Neural cell (in vitro differentiated cells): ENCODE measurements around the gene COLEC11. TPM values are rescaled to one million over a fixed set of nuclear protein-coding genes. Genes with fewer than 3 reads are reported as not detected.

Experiments
- H2AFZ ChIP-seq: fragments of 200-600, 300-800 bp; sonication (generic), shearing (Covaris generic); 2 replicates; pipeline ENCODE4 v1.6.0; 2014; ENCODE audit warnings: low read depth, mild to moderate bottlenecking, antibody characterized with exemption, low read length, moderate library complexity
- H3F3A ChIP-seq: fragments of 200-600 bp; shearing (Covaris generic); 2 replicates; pipeline ENCODE4 v1.6.1; 2016; ENCODE audit warnings: mild to moderate bottlenecking, moderate library complexity, mixed read lengths, antibody characterized with exemption, low read length; ENCODE audit not compliant: insufficient read depth, poor library complexity, severe bottlenecking
- H3K27ac ChIP-seq: fragments of 200-600, 300-800 bp; sonication (generic), shearing (Covaris generic); 2 replicates; pipeline ENCODE4 v1.5.1; 2014; ENCODE audit warnings: mild to moderate bottlenecking, low read length, moderate library complexity
- H3K27me3 ChIP-seq: fragments of 300-800, 200-600 bp; sonication (generic), shearing (Covaris generic); 2 replicates; pipeline ENCODE4 v1.6.0; 2014; ENCODE audit warnings: mild to moderate bottlenecking, low read depth, low read length, moderate library complexity; ENCODE audit not compliant: insufficient read depth
- H3K36me3 ChIP-seq: fragments of 300-800, 200-600 bp; sonication (generic), shearing (Covaris generic); 2 replicates; pipeline ENCODE4 v1.5.1; 2014; ENCODE audit warnings: mild to moderate bottlenecking, antibody characterized with exemption, low read length, moderate library complexity; ENCODE audit not compliant: insufficient read depth
- H3K4me2 ChIP-seq: fragments of 300-800, 200-600 bp; sonication (generic), shearing (Covaris generic); 2 replicates; pipeline ENCODE4 v1.6.0; 2014; ENCODE audit warnings: mild to moderate bottlenecking, low read length
- H3K4me3 ChIP-seq: fragments of 300-800, 200-600 bp; sonication (generic), shearing (Covaris generic); 2 replicates; pipeline ENCODE4 v1.5.1; 2014; ENCODE audit warnings: mild to moderate bottlenecking, low read length, moderate library complexity
- H3K79me2 ChIP-seq: fragments of 200-600 bp; shearing (Covaris generic); replicated peaks from 2 replicates; pipeline ENCODE4 v1.6.0; 2014; ENCODE audit warnings: mild to moderate bottlenecking, low read length, moderate library complexity; ENCODE audit not compliant: insufficient read depth
- H3K9ac ChIP-seq: fragments of 300-800, 200-600 bp; sonication (generic), shearing (Covaris generic); 2 replicates; pipeline ENCODE4 v1.6.1; 2016; ENCODE audit warnings: mild to moderate bottlenecking, low read length, mixed read lengths
- H3K9me2 ChIP-seq: fragments of 200-600 bp; shearing (Covaris generic); 2 replicates; pipeline ENCODE4 v1.6.1; 2016; ENCODE audit warnings: mild to moderate bottlenecking, low read length, mixed read lengths; ENCODE audit not compliant: insufficient read depth
- H3K9me3 ChIP-seq: fragments of 200-600, 300-800 bp; sonication (generic), shearing (Covaris generic); 2 replicates; pipeline ENCODE4 v1.6.1; 2016; ENCODE audit warnings: mild to moderate bottlenecking, mixed run types, low read length, moderate library complexity, mixed read lengths
- H4K20me1 ChIP-seq: fragments of 200-600 bp; shearing (Covaris generic); 2 replicates; pipeline ENCODE4 v1.6.1; 2016; ENCODE audit warnings: mild to moderate bottlenecking, mixed run types; ENCODE audit not compliant: insufficient read depth
- EP300 ChIP-seq: fragments of 450-650 bp; conservative IDR thresholded peaks from 2 replicates; pipeline ENCODE4 v1.6.1; 2014; ENCODE audit warnings: antibody characterized with exemption, mild to moderate bottlenecking, moderate library complexity; ENCODE audit not compliant: poor library complexity, severe bottlenecking
- EZH2 ChIP-seq: fragments of 200-600, 300-800 bp; shearing (Covaris generic), sonication (generic); IDR thresholded peaks from 2 replicates; pipeline ENCODE4 v1.6.1; 2014; ENCODE audit warnings: antibody characterized with exemption, low read length, borderline replicate concordance, mild to moderate bottlenecking; ENCODE audit not compliant: insufficient read depth, poor library complexity, severe bottlenecking
- MXI1 ChIP-seq: fragments of 450-650 bp; conservative IDR thresholded peaks from 2 replicates; pipeline ENCODE4 v1.6.1; 2014; ENCODE audit warnings: antibody characterized with exemption, mild to moderate bottlenecking; ENCODE audit not compliant: poor library complexity, severe bottlenecking
- POLR2AphosphoS5 ChIP-seq: IDR thresholded peaks from 2 replicates; pipeline ENCODE4 v1.6.1; 2012
- RAD21 ChIP-seq: fragments of 450-650 bp; conservative IDR thresholded peaks from 2 replicates; pipeline ENCODE4 v1.6.1; 2014; ENCODE audit warnings: antibody characterized with exemption, mild to moderate bottlenecking, moderate library complexity
- SMC3 ChIP-seq: fragments of 450-650 bp; conservative IDR thresholded peaks from 2 replicates; pipeline ENCODE4 v1.6.1; 2014; ENCODE audit warnings: antibody characterized with exemption, mild to moderate bottlenecking, moderate library complexity; ENCODE audit not compliant: poor library complexity
- TAF1 ChIP-seq: IDR thresholded peaks from 2 replicates; pipeline ENCODE4 v1.6.1; 2012; ENCODE audit warnings: low read depth
- polyA plus RNA-seq: library from polyadenylated mRNA; depleted of rRNA; stranded (reverse); fragments of >200 nt; gene quantifications from 2 replicates; pipeline ENCODE4 v1.2.3, GENCODE V29; 2014
- TF ChIP-seq, protein P1 (sequence below): IDR thresholded peaks from 2 replicates; pipeline ENCODE4 v1.6.1; 2012; ENCODE audit warnings: borderline replicate concordance
- TF ChIP-seq, protein P2 (sequence below): fragments of 450-650 bp; IDR thresholded peaks from 2 replicates; pipeline ENCODE4 v1.5.1; 2014; ENCODE audit warnings: antibody characterized with exemption, mild to moderate bottlenecking, moderate library complexity; ENCODE audit not compliant: poor library complexity, severe bottlenecking

COLEC11 gene
- polyA plus RNA-seq, 1 donor from 2014 or later, result 4.0 TPM

DNA sequence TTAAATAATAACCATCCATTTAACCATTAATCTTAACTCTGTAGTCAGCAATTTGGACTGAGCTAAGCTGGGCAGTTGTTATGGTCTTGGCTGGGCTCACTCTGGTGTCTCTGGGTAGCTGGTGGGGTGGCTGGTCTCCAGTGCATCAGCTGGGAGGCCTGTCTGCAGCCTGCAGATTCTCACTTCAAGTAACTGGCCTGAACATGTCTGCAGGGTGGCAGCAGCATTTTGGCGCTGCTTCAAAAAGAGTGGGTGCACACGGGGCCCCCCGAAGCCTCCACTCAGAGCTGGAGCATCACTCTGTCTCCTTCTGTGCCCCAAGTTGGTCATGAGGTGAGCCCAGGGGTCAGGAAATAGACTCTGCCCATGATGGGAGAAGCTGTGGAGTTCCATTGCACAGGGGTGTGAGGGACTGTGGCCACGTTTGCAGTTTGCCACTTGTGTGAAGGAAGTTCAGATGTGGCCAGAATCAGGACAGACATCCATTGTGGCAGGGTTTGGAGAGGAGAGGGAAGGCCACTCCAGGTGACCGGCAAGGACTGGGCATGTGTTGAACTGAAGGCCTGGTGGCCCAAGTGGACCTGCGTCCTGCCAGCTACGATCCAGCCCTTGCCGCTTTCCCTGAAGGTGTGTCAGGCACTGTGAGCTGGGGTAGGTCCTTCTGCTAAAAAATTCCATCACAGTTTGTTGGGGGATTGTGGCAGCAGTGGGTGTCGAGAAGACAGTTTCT, 58.1 kb downstream of the COLEC11 start:
- no peaks in the 10 kb centered on the region for H3F3A ChIP-seq
- no peak overlapping the region for H3K4me3 ChIP-seq
- no peaks in the 10 kb centered on the region for H3K9me2 ChIP-seq
- H3K27ac ChIP-seq, result peak overlapping the region; percentile 100
- no peaks in the 10 kb centered on the region for H3K36me3 ChIP-seq
- TF ChIP-seq RAD21 (no peak), EP300 (no peak), SMC3 (no peak), TAF1 (no peak), MXI1 (no peak), EZH2 (no peak), POLR2AphosphoS5 (no peak)
- TF ChIP-seq, protein P1, sequence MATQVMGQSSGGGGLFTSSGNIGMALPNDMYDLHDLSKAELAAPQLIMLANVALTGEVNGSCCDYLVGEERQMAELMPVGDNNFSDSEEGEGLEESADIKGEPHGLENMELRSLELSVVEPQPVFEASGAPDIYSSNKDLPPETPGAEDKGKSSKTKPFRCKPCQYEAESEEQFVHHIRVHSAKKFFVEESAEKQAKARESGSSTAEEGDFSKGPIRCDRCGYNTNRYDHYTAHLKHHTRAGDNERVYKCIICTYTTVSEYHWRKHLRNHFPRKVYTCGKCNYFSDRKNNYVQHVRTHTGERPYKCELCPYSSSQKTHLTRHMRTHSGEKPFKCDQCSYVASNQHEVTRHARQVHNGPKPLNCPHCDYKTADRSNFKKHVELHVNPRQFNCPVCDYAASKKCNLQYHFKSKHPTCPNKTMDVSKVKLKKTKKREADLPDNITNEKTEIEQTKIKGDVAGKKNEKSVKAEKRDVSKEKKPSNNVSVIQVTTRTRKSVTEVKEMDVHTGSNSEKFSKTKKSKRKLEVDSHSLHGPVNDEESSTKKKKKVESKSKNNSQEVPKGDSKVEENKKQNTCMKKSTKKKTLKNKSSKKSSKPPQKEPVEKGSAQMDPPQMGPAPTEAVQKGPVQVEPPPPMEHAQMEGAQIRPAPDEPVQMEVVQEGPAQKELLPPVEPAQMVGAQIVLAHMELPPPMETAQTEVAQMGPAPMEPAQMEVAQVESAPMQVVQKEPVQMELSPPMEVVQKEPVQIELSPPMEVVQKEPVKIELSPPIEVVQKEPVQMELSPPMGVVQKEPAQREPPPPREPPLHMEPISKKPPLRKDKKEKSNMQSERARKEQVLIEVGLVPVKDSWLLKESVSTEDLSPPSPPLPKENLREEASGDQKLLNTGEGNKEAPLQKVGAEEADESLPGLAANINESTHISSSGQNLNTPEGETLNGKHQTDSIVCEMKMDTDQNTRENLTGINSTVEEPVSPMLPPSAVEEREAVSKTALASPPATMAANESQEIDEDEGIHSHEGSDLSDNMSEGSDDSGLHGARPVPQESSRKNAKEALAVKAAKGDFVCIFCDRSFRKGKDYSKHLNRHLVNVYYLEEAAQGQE, result no peak
- TF ChIP-seq, protein P2, sequence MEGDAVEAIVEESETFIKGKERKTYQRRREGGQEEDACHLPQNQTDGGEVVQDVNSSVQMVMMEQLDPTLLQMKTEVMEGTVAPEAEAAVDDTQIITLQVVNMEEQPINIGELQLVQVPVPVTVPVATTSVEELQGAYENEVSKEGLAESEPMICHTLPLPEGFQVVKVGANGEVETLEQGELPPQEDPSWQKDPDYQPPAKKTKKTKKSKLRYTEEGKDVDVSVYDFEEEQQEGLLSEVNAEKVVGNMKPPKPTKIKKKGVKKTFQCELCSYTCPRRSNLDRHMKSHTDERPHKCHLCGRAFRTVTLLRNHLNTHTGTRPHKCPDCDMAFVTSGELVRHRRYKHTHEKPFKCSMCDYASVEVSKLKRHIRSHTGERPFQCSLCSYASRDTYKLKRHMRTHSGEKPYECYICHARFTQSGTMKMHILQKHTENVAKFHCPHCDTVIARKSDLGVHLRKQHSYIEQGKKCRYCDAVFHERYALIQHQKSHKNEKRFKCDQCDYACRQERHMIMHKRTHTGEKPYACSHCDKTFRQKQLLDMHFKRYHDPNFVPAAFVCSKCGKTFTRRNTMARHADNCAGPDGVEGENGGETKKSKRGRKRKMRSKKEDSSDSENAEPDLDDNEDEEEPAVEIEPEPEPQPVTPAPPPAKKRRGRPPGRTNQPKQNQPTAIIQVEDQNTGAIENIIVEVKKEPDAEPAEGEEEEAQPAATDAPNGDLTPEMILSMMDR, result no peak
- H3K79me2 ChIP-seq, result no peaks in the 10 kb centered on the region
- H3K27me3 ChIP-seq, result no peaks in the 10 kb centered on the region
- no peak overlapping the region for H2AFZ ChIP-seq
- no peaks in the 10 kb centered on the region for H4K20me1 ChIP-seq
- no peak overlapping the region for H3K4me2 ChIP-seq
- peak overlapping the region; percentile 94 for H3K9ac ChIP-seq
- H3K9me3 ChIP-seq, result no peaks in the 10 kb centered on the region

DNA sequence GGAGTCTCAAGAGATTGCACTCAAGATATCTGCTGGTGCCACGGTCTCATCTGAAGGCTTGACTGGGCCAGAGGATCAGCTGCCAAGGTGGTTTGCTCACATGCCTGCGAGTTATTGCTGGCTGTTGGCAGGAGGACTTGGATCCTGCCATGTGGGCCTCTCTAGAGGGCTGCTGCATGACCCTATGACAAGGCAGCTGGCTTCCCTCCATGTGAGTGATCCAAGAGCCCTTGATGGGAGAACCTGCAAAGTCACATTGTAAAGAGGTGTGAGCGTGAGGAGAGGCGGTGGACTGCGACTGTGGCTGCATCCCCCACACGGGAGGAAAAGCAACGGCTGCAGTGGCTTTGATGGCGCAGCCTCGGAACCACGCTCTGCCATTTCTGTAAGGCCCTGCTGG, 59.1 kb downstream of the COLEC11 start:
- H3K9ac ChIP-seq, result no peak overlapping the region
- TF ChIP-seq SMC3 (no peak), EP300 (no peak), MXI1 (no peak), POLR2AphosphoS5 (no peak), RAD21 (no peak), EZH2 (no peak), TAF1 (no peak)
- TF ChIP-seq, protein P1, result no peak
- TF ChIP-seq, protein P2, result no peak
- no peaks in the 10 kb centered on the region for H3K9me3 ChIP-seq
- no peaks in the 10 kb centered on the region for H3K27me3 ChIP-seq
- H3F3A ChIP-seq, result no peaks in the 10 kb centered on the region
- no peaks in the 10 kb centered on the region for H3K36me3 ChIP-seq
- no peaks in the 10 kb centered on the region for H4K20me1 ChIP-seq
- no peak overlapping the region for H3K4me2 ChIP-seq
- H3K27ac ChIP-seq, result no peak overlapping the region
- no peak overlapping the region for H3K4me3 ChIP-seq
- no peaks in the 10 kb centered on the region for H3K9me2 ChIP-seq
- no peak overlapping the region for H2AFZ ChIP-seq
- no peaks in the 10 kb centered on the region for H3K79me2 ChIP-seq
